Measurements from ENCODE around the gene MSANTD1.

The MSANTD1 gene

GRCh38 chr4:3302786-3303564, 54.0 kb downstream of the MSANTD1 start:
- TF ChIP-seq, protein P1, sequence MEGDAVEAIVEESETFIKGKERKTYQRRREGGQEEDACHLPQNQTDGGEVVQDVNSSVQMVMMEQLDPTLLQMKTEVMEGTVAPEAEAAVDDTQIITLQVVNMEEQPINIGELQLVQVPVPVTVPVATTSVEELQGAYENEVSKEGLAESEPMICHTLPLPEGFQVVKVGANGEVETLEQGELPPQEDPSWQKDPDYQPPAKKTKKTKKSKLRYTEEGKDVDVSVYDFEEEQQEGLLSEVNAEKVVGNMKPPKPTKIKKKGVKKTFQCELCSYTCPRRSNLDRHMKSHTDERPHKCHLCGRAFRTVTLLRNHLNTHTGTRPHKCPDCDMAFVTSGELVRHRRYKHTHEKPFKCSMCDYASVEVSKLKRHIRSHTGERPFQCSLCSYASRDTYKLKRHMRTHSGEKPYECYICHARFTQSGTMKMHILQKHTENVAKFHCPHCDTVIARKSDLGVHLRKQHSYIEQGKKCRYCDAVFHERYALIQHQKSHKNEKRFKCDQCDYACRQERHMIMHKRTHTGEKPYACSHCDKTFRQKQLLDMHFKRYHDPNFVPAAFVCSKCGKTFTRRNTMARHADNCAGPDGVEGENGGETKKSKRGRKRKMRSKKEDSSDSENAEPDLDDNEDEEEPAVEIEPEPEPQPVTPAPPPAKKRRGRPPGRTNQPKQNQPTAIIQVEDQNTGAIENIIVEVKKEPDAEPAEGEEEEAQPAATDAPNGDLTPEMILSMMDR (conservative IDR thresholded peaks at IDR 0.05), result no peak
- H3K27ac ChIP-seq, result no peak overlapping the region

DNA sequence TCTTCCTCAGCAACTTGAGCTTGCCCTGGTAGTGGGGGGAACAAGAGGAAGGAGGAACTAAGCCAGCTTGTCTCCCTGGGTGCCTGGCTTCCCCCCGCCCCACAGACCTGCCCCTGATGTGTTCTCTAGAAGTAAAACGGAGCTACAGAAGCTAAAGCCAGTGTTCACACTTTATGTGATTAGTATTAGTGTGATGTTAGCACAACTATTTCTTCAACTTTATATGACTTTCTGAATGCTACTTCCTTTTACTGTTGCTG, 54.5 kb downstream of the MSANTD1 start:
- TF ChIP-seq, protein P1 (conservative IDR thresholded peaks at IDR 0.05), result no peak
- no peak overlapping the region for H3K27ac ChIP-seq

- TF ChIP-seq, protein P1 (conservative IDR thresholded peaks at IDR 0.05), result no peak
- H3K27ac ChIP-seq, result peak overlapping the region; percentile 39; the same call in 1 of the 2 replicates
Measured at GRCh38 chr4:3303923-3304710, 55.2 kb downstream of the MSANTD1 start.

DNA sequence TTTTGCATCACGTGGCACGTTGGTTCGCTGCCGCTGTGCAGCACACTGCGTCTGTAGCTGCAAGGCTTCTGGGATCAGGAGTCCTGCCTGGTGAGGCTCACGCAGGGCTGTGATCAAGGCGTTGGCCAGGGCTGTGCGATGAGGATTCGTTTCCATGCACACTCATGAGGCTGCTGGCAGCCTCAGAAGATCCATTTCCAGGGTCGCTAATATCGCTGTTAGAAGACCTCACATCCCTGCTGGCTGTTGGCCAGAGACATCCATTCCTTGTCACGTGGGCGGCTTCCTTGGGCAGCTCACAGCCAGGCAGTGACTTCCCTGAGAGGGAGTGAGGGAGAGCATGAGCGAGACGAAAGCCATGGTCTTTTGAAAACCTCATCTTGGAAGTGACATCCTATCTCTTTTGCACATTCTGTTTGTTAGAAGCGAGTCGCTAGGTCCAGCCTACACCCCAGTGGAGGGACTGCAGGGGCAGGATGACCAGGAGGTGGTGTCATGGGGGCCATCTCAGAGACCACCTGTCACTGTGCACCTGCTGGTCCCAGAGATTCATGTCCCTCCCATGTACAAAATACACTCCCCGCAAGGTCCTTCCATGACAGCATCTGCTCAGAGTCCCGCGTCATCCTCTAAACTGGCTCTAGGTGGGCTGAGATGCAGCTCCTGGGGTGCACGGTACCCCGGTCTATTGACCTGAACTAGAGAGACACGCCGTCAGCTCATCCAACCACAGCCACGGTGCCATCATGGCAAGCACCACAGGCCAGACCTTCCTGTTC, 56.1 kb downstream of the MSANTD1 start:
- H3K27ac ChIP-seq, result peak overlapping the region; percentile 39; the same call in 1 of the 2 replicates
- TF ChIP-seq, protein P1 (conservative IDR thresholded peaks at IDR 0.05), result no peak

GRCh38 chr4:3305610-3306371, 56.8 kb downstream of the MSANTD1 start:
- no peak overlapping the region; the same call in 1 of the 2 replicates for H3K27ac ChIP-seq
- TF ChIP-seq, protein P1 (conservative IDR thresholded peaks at IDR 0.05), result no peak
